Measurements from ENCODE around the gene LYST. TPM values are rescaled to one million over a fixed set of nuclear protein-coding genes. Genes with fewer than 3 reads are reported as not detected.
A peak's percentile ranks its signal among the peaks of the same experiment; 100 is the strongest.

Gene LYST
- total and polyA plus RNA-seq, 10 donors = 9.0 to 169 (median 98.1) TPM

DNA sequence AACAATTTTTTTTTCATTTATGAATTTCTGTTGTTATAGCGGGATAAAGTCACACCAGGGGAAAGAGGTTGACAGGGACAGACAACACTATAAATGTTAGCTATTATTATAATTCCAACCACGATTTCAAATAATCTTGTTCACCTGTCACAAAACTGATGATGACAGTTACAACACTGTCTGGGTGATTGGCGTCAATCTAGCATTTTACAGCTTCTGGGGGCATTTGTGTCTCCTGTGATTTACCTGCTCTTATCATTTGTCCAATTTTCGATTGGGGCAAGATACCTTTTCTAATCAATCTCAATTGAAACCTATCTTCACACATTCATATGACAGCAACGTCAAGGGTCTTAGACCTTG, 44.6 kb upstream of the LYST start:
- intact Hi-C loops (cut with DNase I; ENCODE audit: low total_unique reads) = no loop called here
- Histone ChIP-seq H3K9me3 (no peaks in the 10 kb centered on the region), H3K4me1 (peaks cover 0 to 3% (median 0%) of the 10 kb centered on the region in 6 donors), H3K4me3 (no peak overlapping the region), H3K27ac (no peak overlapping the region), H3K36me3 (no peaks in the 10 kb centered on the region), H3K27me3 (replicated peaks in 1 of 7) (no peaks in the 10 kb centered on the region)
- TF ChIP-seq POLR2AphosphoS5 (IDR thresholded peaks at IDR 0.05) = no peak
- TF ChIP-seq, protein P1, sequence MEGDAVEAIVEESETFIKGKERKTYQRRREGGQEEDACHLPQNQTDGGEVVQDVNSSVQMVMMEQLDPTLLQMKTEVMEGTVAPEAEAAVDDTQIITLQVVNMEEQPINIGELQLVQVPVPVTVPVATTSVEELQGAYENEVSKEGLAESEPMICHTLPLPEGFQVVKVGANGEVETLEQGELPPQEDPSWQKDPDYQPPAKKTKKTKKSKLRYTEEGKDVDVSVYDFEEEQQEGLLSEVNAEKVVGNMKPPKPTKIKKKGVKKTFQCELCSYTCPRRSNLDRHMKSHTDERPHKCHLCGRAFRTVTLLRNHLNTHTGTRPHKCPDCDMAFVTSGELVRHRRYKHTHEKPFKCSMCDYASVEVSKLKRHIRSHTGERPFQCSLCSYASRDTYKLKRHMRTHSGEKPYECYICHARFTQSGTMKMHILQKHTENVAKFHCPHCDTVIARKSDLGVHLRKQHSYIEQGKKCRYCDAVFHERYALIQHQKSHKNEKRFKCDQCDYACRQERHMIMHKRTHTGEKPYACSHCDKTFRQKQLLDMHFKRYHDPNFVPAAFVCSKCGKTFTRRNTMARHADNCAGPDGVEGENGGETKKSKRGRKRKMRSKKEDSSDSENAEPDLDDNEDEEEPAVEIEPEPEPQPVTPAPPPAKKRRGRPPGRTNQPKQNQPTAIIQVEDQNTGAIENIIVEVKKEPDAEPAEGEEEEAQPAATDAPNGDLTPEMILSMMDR (IDR thresholded peaks at IDR 0.05 in 8 of 11, conservative IDR thresholded peaks at IDR 0.05 in 3 of 11) = no peak
- no peak for TF ChIP-seq POLR2A (IDR thresholded peaks at IDR 0.05)
- DNase-seq = no peak
- WGBS, 5 donors = 83 to 94% (median 91%) methylated on average over 5 of the region's 5 CpGs

DNA sequence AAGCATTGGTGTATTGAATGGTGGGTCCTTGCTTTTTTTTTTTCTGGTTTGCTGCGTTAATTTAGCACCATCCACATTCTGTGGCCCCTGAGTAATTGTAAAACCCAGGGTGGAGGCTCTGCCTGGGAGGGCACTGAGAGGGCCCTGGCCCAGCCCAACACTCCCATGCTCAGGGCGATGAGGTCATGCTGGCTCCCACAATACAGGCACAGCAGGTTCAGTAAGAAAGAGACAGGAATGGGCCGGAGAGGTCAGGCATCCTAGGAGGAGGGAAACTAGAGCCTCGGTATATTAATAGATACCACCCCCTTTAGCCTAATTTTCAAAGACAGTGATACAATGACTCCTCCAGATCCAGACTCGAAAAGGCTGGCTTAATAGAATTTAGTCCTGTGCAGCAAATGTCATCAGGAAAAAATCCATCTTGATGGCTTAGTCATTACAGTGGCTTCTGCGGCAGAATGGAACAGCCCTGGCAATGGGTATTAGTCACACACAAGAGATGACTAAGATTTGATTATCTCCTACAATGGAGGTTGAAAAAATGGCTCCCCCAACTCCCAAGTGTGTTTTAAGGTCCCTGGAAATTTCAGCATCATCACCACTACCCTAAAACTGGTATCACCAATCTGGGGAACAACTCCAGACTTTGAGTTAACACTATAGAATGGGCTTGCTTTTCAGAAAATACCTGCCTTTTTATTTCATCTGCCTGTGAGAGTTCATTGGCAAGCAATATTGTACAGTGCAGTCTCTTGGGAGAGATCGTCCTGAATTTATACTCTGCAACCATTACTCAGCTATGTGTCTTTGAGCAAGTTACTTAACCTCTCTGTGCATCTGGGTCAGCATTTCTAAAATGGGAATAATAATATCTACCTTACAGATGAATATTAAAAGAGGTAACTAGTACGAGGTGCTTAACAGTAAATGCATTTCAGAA, 43.9 kb upstream of the LYST start:
- Histone ChIP-seq H3K4me3 (no peak overlapping the region), H3K36me3 (no peaks in the 10 kb centered on the region), H3K4me1 (no peaks in the 10 kb centered on the region), H3K27ac (peak overlapping the region in 2 of 8 donors; percentile 16 to 28), H3K9me3 (no peaks in the 10 kb centered on the region), H3K27me3 (replicated peaks in 1 of 7) (no peaks in the 10 kb centered on the region)
- intact Hi-C loops (cut with DNase I; ENCODE audit: low total_unique reads) = no loop called here
- WGBS, 5 donors = 63 to 85% (median 80%) methylated on average over 8 of the region's 8 CpGs
- no peak for DNase-seq
- TF ChIP-seq, protein P1 (IDR thresholded peaks at IDR 0.05 in 8 of 11, conservative IDR thresholded peaks at IDR 0.05 in 3 of 11) = no peak
- TF ChIP-seq POLR2A (IDR thresholded peaks at IDR 0.05) (no peak), POLR2AphosphoS5 (IDR thresholded peaks at IDR 0.05) (no peak)

DNA sequence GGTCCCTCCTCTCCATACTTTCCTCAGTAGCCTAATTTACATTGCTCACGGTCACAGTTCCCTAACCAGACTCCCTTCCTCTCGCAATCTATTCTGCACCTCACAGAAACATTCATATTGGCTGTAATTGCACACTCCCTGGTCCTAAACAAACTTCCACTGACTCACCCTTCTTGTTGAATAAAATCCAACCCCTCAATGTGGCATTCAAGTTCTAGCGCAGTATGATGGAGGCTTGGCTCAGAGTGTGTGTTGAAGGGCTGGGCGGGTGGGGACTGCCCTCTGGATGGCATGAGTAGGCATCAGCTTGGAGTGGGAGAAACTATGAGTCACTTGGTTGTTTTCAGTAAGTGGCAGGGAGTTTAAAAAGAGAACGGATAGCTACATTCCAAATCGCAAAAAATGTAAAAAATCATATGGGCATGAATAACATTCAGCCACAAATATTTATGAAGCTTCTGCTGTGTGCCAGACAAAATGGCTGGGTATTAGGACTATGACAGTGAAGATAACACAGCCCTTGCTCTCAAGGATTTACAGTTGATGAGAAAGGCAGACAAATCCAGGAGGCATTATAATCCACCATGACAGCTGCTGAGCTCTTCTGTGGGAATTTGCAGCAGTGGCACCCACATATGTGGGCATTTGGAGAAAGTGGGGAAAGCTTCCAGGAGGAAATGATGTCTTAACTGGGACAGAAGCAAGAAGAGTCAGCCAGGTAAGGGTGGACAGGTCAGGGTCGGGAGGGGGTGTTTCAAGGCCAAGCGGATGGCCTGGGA, 42.2 kb upstream of the LYST start:
- Histone ChIP-seq H3K4me1 (no peaks in the 10 kb centered on the region), H3K4me3 (no peak overlapping the region), H3K27ac (no peak overlapping the region), H3K36me3 (no peaks in the 10 kb centered on the region), H3K27me3 (replicated peaks in 1 of 7) (no peaks in the 10 kb centered on the region), H3K9me3 (no peaks in the 10 kb centered on the region)
- no peak for DNase-seq
- TF ChIP-seq POLR2A (IDR thresholded peaks at IDR 0.05) (no peak), POLR2AphosphoS5 (IDR thresholded peaks at IDR 0.05) (no peak)
- TF ChIP-seq, protein P1 (IDR thresholded peaks at IDR 0.05 in 8 of 11, conservative IDR thresholded peaks at IDR 0.05 in 3 of 11) = no peak
- intact Hi-C loops (cut with DNase I; ENCODE audit: low total_unique reads) = no loop called here
- 77 to 93% (median 86%) methylated on average over 8 of the region's 8 CpGs for WGBS, 5 donors

DNA sequence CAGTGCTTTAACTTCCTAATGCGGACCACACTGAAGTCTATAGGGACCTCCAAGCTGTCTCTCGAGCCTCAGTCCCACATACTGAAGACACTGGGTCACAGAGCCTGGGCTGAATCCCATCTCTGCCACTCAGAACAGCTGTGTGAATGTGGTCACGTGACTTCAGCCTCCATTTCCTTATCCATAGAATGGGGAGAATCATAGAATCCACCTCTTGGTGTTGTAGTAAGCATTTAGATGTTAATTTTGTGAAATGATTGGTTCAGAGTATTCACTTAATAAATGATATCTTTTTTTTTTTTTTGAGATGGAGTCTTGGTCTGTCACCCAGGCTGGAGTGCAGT, 41.2 kb upstream of the LYST start:
- intact Hi-C loops (cut with DNase I; ENCODE audit: low total_unique reads) = no loop called here
- 76 to 89% (median 78%) methylated on average over 3 of the region's 3 CpGs for WGBS, 5 donors
- H3K27ac ChIP-seq = no peak overlapping the region

More for the DNA sequence above, 41.2 kb upstream of the LYST start:
- Histone ChIP-seq H3K4me3 (no peak overlapping the region), H3K9me3 (no peaks in the 10 kb centered on the region), H3K27me3 (replicated peaks in 1 of 7) (no peaks in the 10 kb centered on the region), H3K4me1 (no peaks in the 10 kb centered on the region), H3K36me3 (no peaks in the 10 kb centered on the region)
- no peak for DNase-seq
- TF ChIP-seq POLR2AphosphoS5 (IDR thresholded peaks at IDR 0.05) (no peak), POLR2A (IDR thresholded peaks at IDR 0.05) (no peak)
- TF ChIP-seq, protein P1 (IDR thresholded peaks at IDR 0.05 in 8 of 11, conservative IDR thresholded peaks at IDR 0.05 in 3 of 11) = no peak

Data from spleen (tissue), 11 donors.